BJ (cell line): Measurements from ENCODE around the gene RFX7. TPM values are rescaled to one million over a fixed set of nuclear protein-coding genes. Genes with fewer than 3 reads are reported as not detected.

Experiments
- CTCF ChIA-PET: fragments of 350-600 bp; formaldehyde crosslinking; extraction: SDS; loops from one replicate; lab custom pipeline; 2021; ENCODE audit warnings: antibody characterized with exemption, inconsistent platforms; lab: Yijun Ruan, JAX
- POLR2A ChIA-PET: fragments of 300-600 bp; sonication (Branson Sonifier 250); formaldehyde crosslinking; extraction: SDS; loops from one replicate; lab custom pipeline; 2021; ENCODE audit warnings: antibody characterized with exemption; lab: Charles Lee
- DNase-seq: peaks from one replicate; pipeline ENCODE4 v3.0.0-alpha.2; 2011; ENCODE audit warnings: low read depth
- H3K27me3 ChIP-seq: 2 replicates; pipeline ENCODE4 v1.6.0; 2011; ENCODE audit warnings: low read length; ENCODE audit not compliant: control insufficient read depth, insufficient read depth
- H3K36me3 ChIP-seq: 2 replicates; pipeline ENCODE4 v1.5.1; 2011; ENCODE audit warnings: low read length; ENCODE audit not compliant: control insufficient read depth, insufficient read depth
- H3K4me3 ChIP-seq: 2 replicates; pipeline ENCODE4 v1.5.1; 2011; ENCODE audit warnings: low read depth, mild to moderate bottlenecking, control low read depth, low read length
- polyA plus RNA-seq: library from polyadenylated mRNA; depleted of rRNA; stranded (reverse); fragments of >200 nt; gene quantifications from 2 replicates; pipeline ENCODE4 v1.2.3, GENCODE V29; 2011
- TF ChIP-seq, protein P1 (sequence below): IDR thresholded peaks from 2 replicates; pipeline ENCODE4 v1.5.1; 2011; ENCODE audit warnings: low read depth, mild to moderate bottlenecking, control low read depth, inconsistent platforms, low read length, moderate library complexity; ENCODE audit not compliant: insufficient read depth

RFX7 gene
- polyA plus RNA-seq, 1 experiment, result 3.5 TPM

DNA sequence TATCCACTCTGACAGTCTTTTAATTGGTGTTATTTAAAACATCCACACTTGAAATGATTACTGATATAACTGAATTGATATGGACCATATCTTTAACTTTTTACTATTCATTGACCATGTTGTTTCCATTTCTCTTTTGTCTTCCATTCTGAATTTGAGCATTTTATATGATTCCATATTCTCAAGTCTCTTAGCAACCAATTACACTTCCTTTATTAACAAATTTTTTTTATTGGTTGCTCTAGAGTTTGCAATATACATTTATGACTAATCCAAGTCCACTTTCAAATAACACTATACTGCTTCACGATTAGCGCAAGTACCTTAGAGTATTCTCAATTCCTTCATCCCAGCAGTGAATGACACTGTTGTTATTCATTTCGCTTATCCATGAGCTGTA, 16.4 kb downstream of the RFX7 start:
- TF ChIP-seq, protein P1, sequence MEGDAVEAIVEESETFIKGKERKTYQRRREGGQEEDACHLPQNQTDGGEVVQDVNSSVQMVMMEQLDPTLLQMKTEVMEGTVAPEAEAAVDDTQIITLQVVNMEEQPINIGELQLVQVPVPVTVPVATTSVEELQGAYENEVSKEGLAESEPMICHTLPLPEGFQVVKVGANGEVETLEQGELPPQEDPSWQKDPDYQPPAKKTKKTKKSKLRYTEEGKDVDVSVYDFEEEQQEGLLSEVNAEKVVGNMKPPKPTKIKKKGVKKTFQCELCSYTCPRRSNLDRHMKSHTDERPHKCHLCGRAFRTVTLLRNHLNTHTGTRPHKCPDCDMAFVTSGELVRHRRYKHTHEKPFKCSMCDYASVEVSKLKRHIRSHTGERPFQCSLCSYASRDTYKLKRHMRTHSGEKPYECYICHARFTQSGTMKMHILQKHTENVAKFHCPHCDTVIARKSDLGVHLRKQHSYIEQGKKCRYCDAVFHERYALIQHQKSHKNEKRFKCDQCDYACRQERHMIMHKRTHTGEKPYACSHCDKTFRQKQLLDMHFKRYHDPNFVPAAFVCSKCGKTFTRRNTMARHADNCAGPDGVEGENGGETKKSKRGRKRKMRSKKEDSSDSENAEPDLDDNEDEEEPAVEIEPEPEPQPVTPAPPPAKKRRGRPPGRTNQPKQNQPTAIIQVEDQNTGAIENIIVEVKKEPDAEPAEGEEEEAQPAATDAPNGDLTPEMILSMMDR, result no peak
- Histone ChIP-seq H3K4me3 (no peak overlapping the region), H3K27me3 (no peaks in the 10 kb centered on the region), H3K36me3 (no peaks in the 10 kb centered on the region)
- DNase-seq, result no peak
- POLR2A ChIA-PET, result no interaction called here
- CTCF ChIA-PET, result no interaction called here

DNA sequence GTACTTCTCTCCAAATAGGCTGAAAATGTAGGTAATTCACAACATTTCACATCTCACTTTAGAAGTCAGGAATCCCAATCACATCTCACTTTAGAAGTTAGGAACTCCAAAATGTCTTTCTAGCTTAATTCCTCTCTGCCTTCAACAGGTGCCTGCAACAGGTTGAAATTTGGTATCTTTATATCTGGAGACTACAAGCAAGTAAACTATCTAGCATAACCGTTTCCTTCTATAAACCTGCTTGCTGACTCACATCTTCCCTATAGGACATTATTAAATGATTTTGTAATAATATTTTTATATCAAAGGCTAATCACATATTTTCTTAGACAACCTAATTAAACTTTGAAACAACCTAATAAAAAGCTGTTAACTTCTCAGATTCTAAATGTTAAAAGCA, 18.2 kb downstream of the RFX7 start:
- Histone ChIP-seq H3K36me3 (no peaks in the 10 kb centered on the region), H3K4me3 (no peak overlapping the region), H3K27me3 (no peaks in the 10 kb centered on the region)
- POLR2A ChIA-PET, result no interaction called here
- CTCF ChIA-PET, result no interaction called here
- TF ChIP-seq, protein P1, result no peak
- no peak for DNase-seq

DNA sequence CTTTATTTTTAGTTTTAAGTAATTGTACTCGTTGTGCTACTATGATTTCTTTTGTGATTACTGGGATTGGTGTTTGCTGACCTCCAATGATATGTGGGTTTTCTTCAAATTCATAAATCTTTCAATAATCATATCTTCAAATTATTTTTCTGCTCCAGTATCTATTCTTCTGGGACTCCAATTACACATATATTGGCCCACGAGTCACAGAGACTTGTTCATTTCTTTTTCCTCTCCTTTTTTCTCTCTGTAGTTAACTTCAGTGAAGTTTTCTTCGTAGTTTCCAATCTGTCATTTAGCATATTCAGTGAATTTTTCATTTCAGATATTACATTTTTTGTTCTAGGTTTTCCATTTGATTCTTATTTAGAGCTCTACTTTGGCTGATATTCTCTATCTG, 21.4 kb downstream of the RFX7 start:
- ChIA-PET CTCF (interaction anchor here (2.2 kb wide), 1 partner anchor 24 kb away, joined by 5 read pairs; no protein-coding TSS in a partner anchor), POLR2A (no interaction called here)
- Histone ChIP-seq H3K27me3 (no peaks in the 10 kb centered on the region), H3K4me3 (no peak overlapping the region), H3K36me3 (no peaks in the 10 kb centered on the region)
- TF ChIP-seq, protein P1, result no peak
- no peak for DNase-seq

DNA sequence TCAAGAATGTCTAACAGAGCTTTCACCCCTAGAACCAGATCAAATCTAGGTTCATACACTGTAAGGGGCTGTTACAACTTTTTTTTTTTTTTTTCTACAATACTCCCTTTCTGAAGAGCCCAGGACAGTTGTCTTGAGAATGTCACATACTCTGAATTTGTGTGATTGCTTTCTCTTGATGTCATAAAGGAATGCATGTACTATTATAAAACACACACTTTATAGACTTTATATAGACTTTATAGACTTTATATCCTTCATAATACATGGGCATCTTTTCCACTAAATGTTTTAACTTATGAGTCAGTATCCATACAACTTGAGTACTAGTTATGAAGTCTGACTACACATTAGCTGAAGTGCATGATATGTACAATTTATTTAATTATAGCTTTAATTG, 26.3 kb downstream of the RFX7 start:
- Histone ChIP-seq H3K36me3 (no peaks in the 10 kb centered on the region), H3K4me3 (no peak overlapping the region), H3K27me3 (no peaks in the 10 kb centered on the region)
- TF ChIP-seq, protein P1, result no peak
- POLR2A ChIA-PET, result no interaction called here
- CTCF ChIA-PET, result interaction anchor here (0.7 kb wide), 1 partner anchor 28 kb away, joined by 3 read pairs; no protein-coding TSS in a partner anchor
- no peak for DNase-seq

DNA sequence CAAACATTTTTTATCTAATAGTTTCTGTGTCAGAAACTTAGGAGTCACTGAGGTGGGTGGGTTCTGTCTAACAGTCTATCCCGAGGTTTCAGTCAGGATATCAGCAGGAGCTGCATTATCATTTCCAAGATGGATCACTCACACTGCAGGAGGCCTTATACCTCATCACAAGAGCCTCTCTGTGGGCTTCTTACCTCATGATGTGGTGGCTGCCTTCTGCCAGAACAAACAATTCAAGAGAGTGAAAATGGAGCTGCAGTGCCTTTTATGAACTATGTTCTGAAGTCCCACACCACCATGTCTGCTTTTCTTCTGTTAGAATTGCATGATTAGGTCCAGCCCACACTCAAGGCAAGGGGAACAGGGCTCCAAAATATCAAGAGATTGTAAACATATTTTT, 27.9 kb downstream of the RFX7 start:
- H3K27me3 ChIP-seq, result no peaks in the 10 kb centered on the region
- TF ChIP-seq, protein P1, result no peak
- DNase-seq, result no peak
- POLR2A ChIA-PET, result no interaction called here
- no peak overlapping the region for H3K4me3 ChIP-seq
- H3K36me3 ChIP-seq, result no peaks in the 10 kb centered on the region
- CTCF ChIA-PET, result interaction anchor here (1.1 to 1.2 kb wide), 2 partner anchors 10 to 30 kb away, joined by 3 to 4 read pairs; no protein-coding TSS in a partner anchor
